NB4 (cell line): ENCODE results near the gene ELK3.

Source experiments
- DNase-seq: peaks from one replicate; pipeline ENCODE4 v3.0.0; 2010; ENCODE audit warnings: low read depth
- H3K4me3 ChIP-seq: one replicate; pipeline ENCODE4 v1.5.1; 2011; ENCODE audit warnings: mild to moderate bottlenecking, low read depth, low read length, moderate library complexity
- CTCF ChIP-seq: IDR thresholded peaks from one replicate; pipeline ENCODE4 v1.5.1; 2012; ENCODE audit warnings: low read depth, low read length
- MAX ChIP-seq: IDR thresholded peaks from 2 replicates; pipeline ENCODE4 v1.6.1; 2011; ENCODE audit warnings: low read depth, low read length
- MYC ChIP-seq: IDR thresholded peaks from 2 replicates; pipeline ENCODE4 v1.6.1; 2011; ENCODE audit warnings: low read depth, low read length
- POLR2A ChIP-seq: IDR thresholded peaks from 2 replicates; pipeline ENCODE4 v1.6.1; 2011; ENCODE audit warnings: mild to moderate bottlenecking; ENCODE audit not compliant: insufficient read length; ENCODE audit errors: extremely low read depth

The ELK3 gene

GRCh38 chr12:96233168-96233567 is 39.0 kb downstream of the ELK3 start:
- TF ChIP-seq CTCF (no peak), MYC (no peak), POLR2A (no peak), MAX (no peak)
- DNase-seq: no peak
- H3K4me3 ChIP-seq: no peak overlapping the region

DNA sequence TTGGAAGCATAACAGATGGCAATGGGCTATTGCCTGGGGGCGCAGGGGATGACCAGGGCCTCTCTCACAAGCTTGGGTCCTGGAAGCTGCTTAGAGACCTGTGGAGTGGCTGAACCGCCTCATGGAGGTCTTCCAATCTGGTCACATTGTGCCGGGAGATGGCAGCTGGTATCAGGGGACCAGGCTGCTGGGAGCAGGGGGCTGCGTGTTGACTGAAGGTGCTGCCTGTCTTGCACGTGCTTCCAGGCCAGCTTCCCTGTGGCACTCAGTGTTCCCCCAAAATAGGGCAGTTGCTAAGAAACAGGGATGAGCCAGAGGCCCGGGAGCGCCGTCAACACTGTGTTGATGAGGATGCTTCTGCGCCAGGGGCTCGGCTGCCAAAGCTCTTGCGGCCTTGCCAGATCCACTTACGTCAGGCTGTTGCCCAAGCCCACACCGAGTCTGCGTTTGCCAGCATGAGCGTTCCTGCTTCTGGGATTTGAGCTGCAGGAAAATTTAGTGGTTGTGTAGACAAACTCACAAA is 39.8 kb downstream of the ELK3 start:
- H3K4me3 ChIP-seq: no peak overlapping the region
- no peak for DNase-seq
- TF ChIP-seq MAX (no peak), POLR2A (no peak), MYC (no peak), CTCF (no peak)

DNA sequence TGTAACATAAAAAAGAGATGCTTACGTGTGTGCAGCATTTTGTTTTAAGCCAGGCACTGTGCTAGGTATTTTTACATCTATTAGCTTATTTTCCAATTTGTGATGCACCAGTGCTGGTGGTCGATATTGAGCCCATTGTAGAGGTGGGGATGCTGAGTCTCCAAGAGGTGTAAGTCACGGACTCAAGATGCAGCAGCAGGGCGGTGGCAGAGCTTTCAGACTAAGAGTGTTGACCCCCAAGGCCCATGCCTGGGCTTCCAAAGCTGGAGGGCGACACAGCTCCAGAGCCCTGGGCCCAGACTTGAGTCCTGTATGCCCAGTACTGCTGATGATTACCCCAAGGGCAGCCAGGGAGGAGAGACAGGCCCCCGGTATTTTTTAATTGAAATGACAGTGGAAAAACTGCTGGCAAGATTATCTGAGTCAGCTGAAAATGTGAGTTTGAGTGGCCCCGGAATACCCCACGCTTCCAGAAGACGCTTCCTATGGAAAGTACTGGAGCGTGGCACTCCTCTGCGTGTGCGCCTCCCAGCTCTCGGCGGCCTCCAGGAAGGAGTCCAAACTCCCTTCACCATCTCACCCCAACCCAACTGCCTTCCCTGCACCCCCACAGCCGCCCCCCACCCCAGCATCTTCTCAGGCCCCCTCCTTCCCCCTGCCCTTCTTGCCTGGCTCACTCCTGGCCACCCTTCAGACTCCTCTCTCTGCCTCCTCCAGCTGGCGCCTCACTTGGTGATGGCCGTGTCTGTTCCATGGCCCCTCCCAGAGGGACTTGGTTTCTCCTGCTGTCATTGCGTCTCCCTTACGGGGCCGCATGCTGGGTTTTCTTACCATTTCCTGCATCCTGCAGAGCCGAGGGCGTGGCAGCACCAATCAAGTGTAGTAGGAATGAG is 40.7 kb downstream of the ELK3 start:
- TF ChIP-seq MYC: no peak
- no peak for TF ChIP-seq POLR2A
- TF ChIP-seq CTCF: no peak
- no peak for TF ChIP-seq MAX
- no peak overlapping the region for H3K4me3 ChIP-seq
- DNase-seq: no peak

- TF ChIP-seq POLR2A: no peak
- no peak for TF ChIP-seq MAX
- TF ChIP-seq MYC: no peak
- no peak for TF ChIP-seq CTCF
- no peak overlapping the region for H3K4me3 ChIP-seq
- no peak for DNase-seq
These were observed 41.3 kb downstream of the ELK3 start for GRCh38 chr12:96235484-96235826.

DNA sequence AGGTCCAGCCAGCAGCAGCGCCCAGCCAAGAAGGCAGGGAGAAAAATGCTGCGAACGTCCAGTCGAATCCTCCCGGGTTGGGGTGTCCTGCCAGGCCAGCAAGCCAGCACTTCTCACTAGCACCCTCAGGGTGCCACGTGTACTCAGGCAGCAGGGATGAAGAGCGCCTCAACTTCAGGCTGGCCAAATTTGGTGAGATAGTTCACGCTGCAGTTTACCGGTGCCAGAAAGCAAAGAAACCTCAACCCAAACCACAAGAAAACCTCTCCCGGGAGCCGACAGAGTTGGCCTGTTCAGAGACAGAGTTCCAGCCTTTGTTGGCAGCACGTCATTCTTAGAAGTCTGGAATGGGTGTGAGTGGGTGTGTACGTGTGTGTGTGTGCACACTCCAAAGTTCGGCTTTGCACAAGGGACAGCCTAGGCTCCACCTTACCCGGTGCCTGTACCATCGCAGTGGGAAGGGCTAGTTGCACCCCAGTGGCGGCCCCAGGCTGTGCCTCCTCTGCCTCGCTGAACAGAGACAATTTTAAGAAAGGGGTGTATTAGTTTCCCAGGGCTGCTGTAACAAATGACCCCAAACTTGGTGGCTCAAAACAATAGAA is 42.1 kb downstream of the ELK3 start:
- TF ChIP-seq POLR2A (no peak), CTCF (no peak), MAX (no peak; the same call in 1 of the 2 replicates), MYC (no peak)
- H3K4me3 ChIP-seq: no peak overlapping the region
- peak; percentile 62 for DNase-seq
